ENCODE results near the gene THAP12.

GRCh38 chr11:76337923-76338322 lies 43.0 kb downstream of the THAP12 start:
- TF ChIP-seq EZH2 (IDR thresholded peaks at IDR 0.05; ENCODE audit: low read length, missing control alignments): no peak
- TF ChIP-seq CTCF (conservative IDR thresholded peaks at IDR 0.05 in 1 of 2, IDR thresholded peaks at IDR 0.05 in 1 of 2; ENCODE audit: low read depth in 1 of 2, low read length in 2 of 2): no peak

Measured in fibroblast of lung (primary cell).